Bronchial smooth muscle cell (primary cell): ENCODE results near the gene DNAH10. TPM values are rescaled to one million over a fixed set of nuclear protein-coding genes. Genes with fewer than 3 reads are reported as not detected.

Source experiments
- total RNA-seq: library from RNA; depleted of rRNA; stranded (reverse); fragments of >200 nt; gene quantifications from 2 replicates; pipeline ENCODE4 v1.2.1, GENCODE V29; 2014

DNAH10 gene
- 0.09 and 0.32 TPM in 2 replicates for total RNA-seq

GRCh38 chr12:123761841-123762714, at the start of gene DNAH10:
Gene DNAH10, plus strand, starts transcription at chr12:123762301. Its CDS starts 36 bp downstream, at chr12:123762337.

GRCh38 chr12:123972457-123973401, 210.6 kb downstream of the DNAH10 start, which contains the start of the genes CCDC92 and ZNF664:
Gene CCDC92, minus strand, starts transcription at chr12:123972831. Its CDS starts 28,526 bp downstream, at chr12:123944305.
Gene ZNF664, plus strand, starts transcription at chr12:123973215. Its CDS starts 38,930 bp downstream, at chr12:124012145.

Other genes with a start within 250 kb of the DNAH10 start
- gene RILPL1, start 228.6 kb upstream of the DNAH10 start, total RNA-seq: 7.6 and 7.9 TPM in 2 replicates
- 232 and 375 TPM in 2 replicates for gene TMED2, start 177.7 kb upstream of the DNAH10 start, total RNA-seq
- gene DDX55, start 160.2 kb upstream of the DNAH10 start, total RNA-seq: 12.6 and 13.4 TPM in 2 replicates
- 27.3 and 38.4 TPM in 2 replicates for gene EIF2B1, start 128.6 kb upstream of the DNAH10 start, total RNA-seq
- gene GTF2H3, start 128.5 kb upstream of the DNAH10 start, total RNA-seq: 20.6 and 21.3 TPM in 2 replicates
- gene TCTN2, start 91.2 kb upstream of the DNAH10 start, total RNA-seq: 7.3 and 11.0 TPM in 2 replicates
- gene ATP6V0A2, start 49.9 kb upstream of the DNAH10 start, total RNA-seq: 10.0 and 12.1 TPM in 2 replicates
- gene CCDC92, start 210.5 kb downstream of the DNAH10 start, total RNA-seq: 7.3 and 8.0 TPM in 2 replicates
- 23.0 and 31.1 TPM in 2 replicates for gene ZNF664, start 210.9 kb downstream of the DNAH10 start, total RNA-seq